ENCODE results near the gene NUP98. TPM values are rescaled to one million over a fixed set of nuclear protein-coding genes. Genes with fewer than 3 reads are reported as not detected.
A peak's percentile ranks its signal among the peaks of the same experiment; 100 is the strongest.

Gene NUP98
- total and polyA plus RNA-seq, 2 of the 13 experiments (the other 11 are each of a cell fraction or from before 2014, with no cell fraction given), result 76.6 to 85.3 TPM

DNA sequence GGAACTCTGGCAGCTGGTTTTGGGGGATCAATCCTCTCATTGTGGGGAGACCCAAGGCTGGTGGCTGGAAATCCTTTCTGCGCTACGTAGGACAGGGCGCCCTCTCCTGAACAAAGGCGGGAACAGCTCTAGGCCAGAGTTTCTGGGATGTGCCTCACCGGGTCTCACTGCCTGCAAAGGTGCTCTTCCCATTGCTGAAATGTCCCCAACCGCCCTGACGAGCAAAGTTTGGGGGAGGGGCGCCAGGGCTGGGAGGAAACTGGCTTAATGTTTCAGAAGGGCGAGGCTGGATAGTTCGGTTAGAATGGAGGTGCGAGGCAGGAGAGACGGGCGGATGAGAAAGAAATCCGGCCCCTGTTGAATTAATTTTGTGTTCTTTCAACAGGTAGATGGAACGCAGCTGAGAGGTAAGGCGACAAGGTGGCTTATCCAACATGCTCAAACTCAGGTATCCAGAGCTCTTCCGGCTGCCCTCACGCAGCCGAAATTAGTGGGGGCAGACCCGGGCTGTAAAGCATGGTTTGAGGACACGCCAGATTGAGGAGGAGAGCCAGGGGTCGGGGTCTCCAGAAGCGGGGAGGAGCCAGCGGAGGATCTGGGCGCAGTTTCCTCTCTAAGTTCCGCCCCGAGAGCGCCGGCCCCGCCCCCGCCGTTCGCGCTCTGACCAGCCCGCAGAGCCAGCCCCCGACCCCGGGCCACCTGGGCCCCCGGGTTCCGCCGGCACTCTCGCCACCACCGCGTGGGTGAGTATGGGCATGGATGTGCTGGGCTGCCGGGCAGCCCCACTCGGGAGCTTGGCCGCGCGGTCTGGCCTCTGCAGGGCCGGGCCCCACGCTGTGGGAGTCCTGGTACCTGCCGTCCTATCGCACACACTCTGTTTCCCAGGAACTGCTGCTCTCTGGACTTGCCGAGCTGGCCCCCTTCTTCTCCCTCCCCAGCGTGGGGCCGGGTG is 10.8 kb upstream of the NUP98 start, which contains the start of gene PGAP2 (continued):
- TF ChIP-seq, protein P1, sequence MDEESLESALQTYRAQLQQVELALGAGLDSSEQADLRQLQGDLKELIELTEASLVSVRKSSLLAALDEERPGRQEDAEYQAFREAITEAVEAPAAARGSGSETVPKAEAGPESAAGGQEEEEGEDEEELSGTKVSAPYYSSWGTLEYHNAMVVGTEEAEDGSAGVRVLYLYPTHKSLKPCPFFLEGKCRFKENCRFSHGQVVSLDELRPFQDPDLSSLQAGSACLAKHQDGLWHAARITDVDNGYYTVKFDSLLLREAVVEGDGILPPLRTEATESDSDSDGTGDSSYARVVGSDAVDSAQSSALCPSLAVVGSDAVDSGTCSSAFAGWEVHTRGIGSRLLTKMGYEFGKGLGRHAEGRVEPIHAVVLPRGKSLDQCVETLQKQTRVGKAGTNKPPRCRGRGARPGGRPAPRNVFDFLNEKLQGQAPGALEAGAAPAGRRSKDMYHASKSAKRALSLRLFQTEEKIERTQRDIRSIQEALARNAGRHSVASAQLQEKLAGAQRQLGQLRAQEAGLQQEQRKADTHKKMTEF (CRISPR knock-in tag; IDR thresholded peaks at IDR 0.05), result no peak
- TF ChIP-seq MAZ (IDR thresholded peaks at IDR 0.05; ENCODE audit: borderline replicate concordance, low read depth, low read length) (no peak), MAZ (CRISPR knock-in tag; IDR thresholded peaks at IDR 0.05; ENCODE audit: low read depth) (no peak), ZNF547 (CRISPR knock-in tag; IDR thresholded peaks at IDR 0.05) (peak; percentile 25; the same call in 1 of the 2 replicates), ZNF20 (CRISPR knock-in tag; IDR thresholded peaks at IDR 0.05) (no peak), ZNF576 (CRISPR knock-in tag; IDR thresholded peaks at IDR 0.05) (no peak), ZNF724P (CRISPR knock-in tag; IDR thresholded peaks at IDR 0.05; ENCODE audit: borderline replicate concordance) (peak; percentile 61; the same call in 1 of the 2 replicates), ZNF441 (CRISPR knock-in tag; IDR thresholded peaks at IDR 0.05; ENCODE audit: borderline replicate concordance) (no peak), CENPX (CRISPR knock-in tag; IDR thresholded peaks at IDR 0.05) (no peak), ZNF546 (CRISPR knock-in tag; conservative IDR thresholded peaks at IDR 0.05) (no peak), SKIL (CRISPR knock-in tag; IDR thresholded peaks at IDR 0.05; ENCODE audit: borderline replicate concordance) (no peak), ZMYM3 (CRISPR knock-in tag; IDR thresholded peaks at IDR 0.05) (peak; percentile 54; the same call in 1 of the 2 replicates), GPN1 (CRISPR knock-in tag; IDR thresholded peaks at IDR 0.05; ENCODE audit: borderline replicate concordance) (no peak)
- TF ChIP-seq, protein P2, sequence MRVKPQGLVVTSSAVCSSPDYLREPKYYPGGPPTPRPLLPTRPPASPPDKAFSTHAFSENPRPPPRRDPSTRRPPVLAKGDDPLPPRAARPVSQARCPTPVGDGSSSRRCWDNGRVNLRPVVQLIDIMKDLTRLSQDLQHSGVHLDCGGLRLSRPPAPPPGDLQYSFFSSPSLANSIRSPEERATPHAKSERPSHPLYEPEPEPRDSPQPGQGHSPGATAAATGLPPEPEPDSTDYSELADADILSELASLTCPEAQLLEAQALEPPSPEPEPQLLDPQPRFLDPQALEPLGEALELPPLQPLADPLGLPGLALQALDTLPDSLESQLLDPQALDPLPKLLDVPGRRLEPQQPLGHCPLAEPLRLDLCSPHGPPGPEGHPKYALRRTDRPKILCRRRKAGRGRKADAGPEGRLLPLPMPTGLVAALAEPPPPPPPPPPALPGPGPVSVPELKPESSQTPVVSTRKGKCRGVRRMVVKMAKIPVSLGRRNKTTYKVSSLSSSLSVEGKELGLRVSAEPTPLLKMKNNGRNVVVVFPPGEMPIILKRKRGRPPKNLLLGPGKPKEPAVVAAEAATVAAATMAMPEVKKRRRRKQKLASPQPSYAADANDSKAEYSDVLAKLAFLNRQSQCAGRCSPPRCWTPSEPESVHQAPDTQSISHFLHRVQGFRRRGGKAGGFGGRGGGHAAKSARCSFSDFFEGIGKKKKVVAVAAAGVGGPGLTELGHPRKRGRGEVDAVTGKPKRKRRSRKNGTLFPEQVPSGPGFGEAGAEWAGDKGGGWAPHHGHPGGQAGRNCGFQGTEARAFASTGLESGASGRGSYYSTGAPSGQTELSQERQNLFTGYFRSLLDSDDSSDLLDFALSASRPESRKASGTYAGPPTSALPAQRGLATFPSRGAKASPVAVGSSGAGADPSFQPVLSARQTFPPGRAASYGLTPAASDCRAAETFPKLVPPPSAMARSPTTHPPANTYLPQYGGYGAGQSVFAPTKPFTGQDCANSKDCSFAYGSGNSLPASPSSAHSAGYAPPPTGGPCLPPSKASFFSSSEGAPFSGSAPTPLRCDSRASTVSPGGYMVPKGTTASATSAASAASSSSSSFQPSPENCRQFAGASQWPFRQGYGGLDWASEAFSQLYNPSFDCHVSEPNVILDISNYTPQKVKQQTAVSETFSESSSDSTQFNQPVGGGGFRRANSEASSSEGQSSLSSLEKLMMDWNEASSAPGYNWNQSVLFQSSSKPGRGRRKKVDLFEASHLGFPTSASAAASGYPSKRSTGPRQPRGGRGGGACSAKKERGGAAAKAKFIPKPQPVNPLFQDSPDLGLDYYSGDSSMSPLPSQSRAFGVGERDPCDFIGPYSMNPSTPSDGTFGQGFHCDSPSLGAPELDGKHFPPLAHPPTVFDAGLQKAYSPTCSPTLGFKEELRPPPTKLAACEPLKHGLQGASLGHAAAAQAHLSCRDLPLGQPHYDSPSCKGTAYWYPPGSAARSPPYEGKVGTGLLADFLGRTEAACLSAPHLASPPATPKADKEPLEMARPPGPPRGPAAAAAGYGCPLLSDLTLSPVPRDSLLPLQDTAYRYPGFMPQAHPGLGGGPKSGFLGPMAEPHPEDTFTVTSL (CRISPR knock-in tag; IDR thresholded peaks at IDR 0.05; ENCODE audit: borderline replicate concordance), result no peak
- TF ChIP-seq, protein P3, sequence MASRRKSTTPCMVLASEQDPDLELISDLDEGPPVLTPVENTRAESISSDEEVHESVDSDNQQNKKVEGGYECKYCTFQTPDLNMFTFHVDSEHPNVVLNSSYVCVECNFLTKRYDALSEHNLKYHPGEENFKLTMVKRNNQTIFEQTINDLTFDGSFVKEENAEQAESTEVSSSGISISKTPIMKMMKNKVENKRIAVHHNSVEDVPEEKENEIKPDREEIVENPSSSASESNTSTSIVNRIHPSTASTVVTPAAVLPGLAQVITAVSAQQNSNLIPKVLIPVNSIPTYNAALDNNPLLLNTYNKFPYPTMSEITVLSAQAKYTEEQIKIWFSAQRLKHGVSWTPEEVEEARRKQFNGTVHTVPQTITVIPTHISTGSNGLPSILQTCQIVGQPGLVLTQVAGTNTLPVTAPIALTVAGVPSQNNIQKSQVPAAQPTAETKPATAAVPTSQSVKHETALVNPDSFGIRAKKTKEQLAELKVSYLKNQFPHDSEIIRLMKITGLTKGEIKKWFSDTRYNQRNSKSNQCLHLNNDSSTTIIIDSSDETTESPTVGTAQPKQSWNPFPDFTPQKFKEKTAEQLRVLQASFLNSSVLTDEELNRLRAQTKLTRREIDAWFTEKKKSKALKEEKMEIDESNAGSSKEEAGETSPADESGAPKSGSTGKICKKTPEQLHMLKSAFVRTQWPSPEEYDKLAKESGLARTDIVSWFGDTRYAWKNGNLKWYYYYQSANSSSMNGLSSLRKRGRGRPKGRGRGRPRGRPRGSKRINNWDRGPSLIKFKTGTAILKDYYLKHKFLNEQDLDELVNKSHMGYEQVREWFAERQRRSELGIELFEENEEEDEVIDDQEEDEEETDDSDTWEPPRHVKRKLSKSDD (CRISPR knock-in tag; IDR thresholded peaks at IDR 0.05; ENCODE audit: low read depth), result no peak
